Peyer's patch (tissue), 4 donors: ENCODE measurements around the gene IFT52. TPM values are rescaled to one million over a fixed set of nuclear protein-coding genes. Genes with fewer than 3 reads are reported as not detected.

Source experiments
- DNase-seq, 3 donors: peaks; one replicate each; pipeline ENCODE4 v3.0.0-alpha.2; 2017 to 2019
- H3K27ac ChIP-seq, 4 donors: fragments of 200-600 bp; sonication (generic); one replicate each; pipeline ENCODE4 v1.5.1; 2016 to 2019
- H3K27me3 ChIP-seq, 2 donors: fragments of 200-600 bp; sonication (generic); one replicate each; pipeline ENCODE4 v1.5.1; 2019
- H3K36me3 ChIP-seq, 3 donors: fragments of 200-600 bp; sonication (generic); one replicate each; pipeline ENCODE4 v1.5.1; 2016 to 2019
- H3K4me1 ChIP-seq, 4 donors: fragments of 200-600 bp; sonication (generic); one replicate each; pipeline ENCODE4 v1.5.1; 2016 to 2019
- H3K4me3 ChIP-seq, 4 donors: fragments of 200-600 bp; sonication (generic); 1 replicate in 3 of 4; 2 replicates in 1 of 4; pipeline ENCODE4 v1.5.1; 2016 to 2019; ENCODE audit warnings: mild to moderate bottlenecking in 1 of 4
- H3K9me3 ChIP-seq, 4 donors: fragments of 200-600 bp; sonication (generic); one replicate each; pipeline ENCODE4 v1.5.1; 2016 to 2019; ENCODE audit warnings: mild to moderate bottlenecking in 1 of 4
- POLR2A ChIP-seq, 2 donors: fragments of 450-650 bp; IDR thresholded peaks; one replicate each; pipeline ENCODE4 v1.5.1; 2017; ENCODE audit warnings: antibody characterized with exemption in 2 of 2, mild to moderate bottlenecking in 2 of 2, moderate library complexity in 2 of 2
- total RNA-seq, 4 donors: library from RNA; depleted of rRNA; stranded (reverse); fragments of >200 nt; gene quantifications; one replicate each; pipeline ENCODE4 v1.1.0, GENCODE V29; 2016
- TF ChIP-seq, protein P1 (sequence below), 6 experiments: fragments of 450-650 bp in 4 of 6; fragments of 200-600 bp in 2 of 6; sonication (generic) in 1 of 6; IDR thresholded peaks; one replicate each; pipeline ENCODE4 v1.5.1; 2017 to 2019; ENCODE audit warnings: antibody characterized with exemption in 6 of 6, mild to moderate bottlenecking in 3 of 6, moderate library complexity in 1 of 6

The IFT52 gene
- total RNA-seq, 4 donors from 2014 or later: 15.7 to 30.8 (median 17.0) TPM

DNA sequence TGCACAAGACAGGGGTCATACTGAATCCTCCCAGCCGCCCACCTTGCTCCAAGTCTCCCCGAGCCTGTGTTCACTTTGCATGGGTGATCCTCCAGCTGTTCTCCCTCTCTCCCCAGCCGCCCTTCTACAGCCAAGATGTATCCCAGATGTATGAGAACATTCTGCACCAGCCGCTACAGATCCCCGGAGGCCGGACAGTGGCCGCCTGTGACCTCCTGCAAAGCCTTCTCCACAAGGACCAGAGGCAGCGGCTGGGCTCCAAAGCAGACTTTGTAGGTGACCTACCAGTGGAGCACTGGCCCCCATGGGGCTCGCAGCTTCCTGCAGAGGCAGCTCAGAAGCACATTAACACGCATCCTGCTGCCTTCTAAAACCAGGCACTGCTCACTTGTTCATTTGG is 14.6 kb upstream of the IFT52 start:
- H3K4me1 ChIP-seq: no peaks in the 10 kb centered on the region
- H3K27me3 ChIP-seq: no peaks in the 10 kb centered on the region
- peaks cover 0 to 23% (median 0%) of the 10 kb centered on the region in 3 donors for H3K36me3 ChIP-seq
- H3K4me3 ChIP-seq: no peak overlapping the region
- no peak overlapping the region for H3K27ac ChIP-seq
- no peaks in the 10 kb centered on the region for H3K9me3 ChIP-seq
- no peak for DNase-seq
- TF ChIP-seq, protein P1, sequence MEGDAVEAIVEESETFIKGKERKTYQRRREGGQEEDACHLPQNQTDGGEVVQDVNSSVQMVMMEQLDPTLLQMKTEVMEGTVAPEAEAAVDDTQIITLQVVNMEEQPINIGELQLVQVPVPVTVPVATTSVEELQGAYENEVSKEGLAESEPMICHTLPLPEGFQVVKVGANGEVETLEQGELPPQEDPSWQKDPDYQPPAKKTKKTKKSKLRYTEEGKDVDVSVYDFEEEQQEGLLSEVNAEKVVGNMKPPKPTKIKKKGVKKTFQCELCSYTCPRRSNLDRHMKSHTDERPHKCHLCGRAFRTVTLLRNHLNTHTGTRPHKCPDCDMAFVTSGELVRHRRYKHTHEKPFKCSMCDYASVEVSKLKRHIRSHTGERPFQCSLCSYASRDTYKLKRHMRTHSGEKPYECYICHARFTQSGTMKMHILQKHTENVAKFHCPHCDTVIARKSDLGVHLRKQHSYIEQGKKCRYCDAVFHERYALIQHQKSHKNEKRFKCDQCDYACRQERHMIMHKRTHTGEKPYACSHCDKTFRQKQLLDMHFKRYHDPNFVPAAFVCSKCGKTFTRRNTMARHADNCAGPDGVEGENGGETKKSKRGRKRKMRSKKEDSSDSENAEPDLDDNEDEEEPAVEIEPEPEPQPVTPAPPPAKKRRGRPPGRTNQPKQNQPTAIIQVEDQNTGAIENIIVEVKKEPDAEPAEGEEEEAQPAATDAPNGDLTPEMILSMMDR (IDR thresholded peaks at IDR 0.05): no peak
- TF ChIP-seq POLR2A (IDR thresholded peaks at IDR 0.05): no peak

DNA sequence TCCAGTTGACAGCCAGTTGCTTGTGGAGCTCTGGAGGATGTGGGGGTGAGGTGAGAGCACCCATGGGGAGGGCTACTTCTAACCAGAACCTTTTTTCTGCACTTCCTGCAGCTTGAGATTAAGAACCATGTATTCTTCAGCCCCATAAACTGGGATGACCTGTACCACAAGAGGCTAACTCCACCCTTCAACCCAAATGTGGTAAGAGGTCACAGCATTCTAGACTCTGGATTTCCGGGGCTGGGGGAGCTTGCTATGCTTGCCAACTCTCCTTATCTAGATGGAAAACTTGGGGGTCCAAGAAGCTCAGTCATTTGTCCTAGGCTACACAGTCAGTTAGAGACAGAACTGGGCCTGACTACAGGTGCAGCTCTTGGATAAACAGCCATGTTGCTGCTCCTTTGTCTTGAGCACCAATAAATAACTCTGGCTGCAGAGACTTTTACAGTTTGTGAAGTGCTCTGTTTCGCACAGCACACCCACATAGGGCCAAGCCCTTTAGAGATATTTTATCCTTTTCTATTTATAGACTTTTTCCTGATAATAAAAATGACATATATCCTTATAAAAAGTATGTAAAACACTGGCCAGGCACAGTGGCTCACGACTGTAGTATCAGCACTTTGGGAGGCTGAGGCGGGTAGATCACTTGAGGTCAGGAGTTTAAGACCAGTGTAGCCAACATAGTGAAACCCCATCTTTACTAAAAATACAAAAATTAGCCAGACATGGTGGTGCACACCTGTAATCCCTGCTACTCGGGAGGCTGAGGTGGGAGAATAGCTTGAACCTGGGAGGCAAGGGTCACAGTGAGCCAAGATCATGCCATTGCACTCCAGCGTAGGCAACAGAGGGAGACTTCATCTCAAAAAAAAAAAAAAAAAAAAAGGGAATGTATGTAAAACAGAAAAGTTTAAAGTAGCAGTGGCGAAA is 10.6 kb upstream of the IFT52 start:
- Histone ChIP-seq H3K36me3 (peaks cover 0 to 31% (median 0%) of the 10 kb centered on the region in 3 donors), H3K4me1 (no peaks in the 10 kb centered on the region), H3K9me3 (no peaks in the 10 kb centered on the region), H3K27ac (no peak overlapping the region), H3K4me3 (no peak overlapping the region), H3K27me3 (no peaks in the 10 kb centered on the region)
- TF ChIP-seq, protein P1 (IDR thresholded peaks at IDR 0.05): no peak
- TF ChIP-seq POLR2A (IDR thresholded peaks at IDR 0.05): no peak
- no peak for DNase-seq

DNA sequence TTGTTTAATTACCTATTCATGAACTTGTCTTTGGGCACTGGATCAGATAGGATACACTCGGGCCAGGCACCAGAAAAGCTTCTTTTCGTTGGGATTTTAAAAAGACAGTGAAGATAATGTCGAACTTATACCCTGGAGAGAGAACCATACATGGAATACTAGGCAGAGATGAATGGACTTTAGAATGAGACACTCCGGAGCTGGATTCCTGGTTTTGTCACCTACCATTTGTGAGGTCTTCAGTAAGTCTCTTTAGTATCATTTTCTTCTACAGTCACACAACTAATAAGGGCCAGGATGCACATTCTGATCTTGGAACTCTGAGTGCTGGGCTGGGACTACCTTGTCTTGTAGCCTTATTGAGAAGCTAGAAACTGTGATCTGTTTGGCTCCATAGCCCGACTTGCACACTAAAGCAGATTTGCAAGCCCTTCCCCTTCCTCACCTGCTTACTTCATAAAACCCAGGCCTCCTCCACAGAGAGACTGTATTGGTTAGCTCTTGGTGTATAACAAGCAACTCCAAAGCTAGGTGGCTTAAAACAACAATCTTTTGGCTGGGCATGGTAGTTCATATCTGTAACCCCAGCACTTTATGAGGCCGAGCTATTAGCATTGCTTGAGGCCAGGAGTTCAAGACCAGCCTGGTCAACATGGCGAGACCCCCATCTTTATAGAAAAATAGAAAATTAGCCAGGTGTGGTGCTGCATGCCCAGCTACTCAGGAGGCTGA is 7.4 kb upstream of the IFT52 start:
- no peak overlapping the region for H3K27ac ChIP-seq
- no peak for DNase-seq
- H3K4me1 ChIP-seq: no peaks in the 10 kb centered on the region
- TF ChIP-seq, protein P1 (IDR thresholded peaks at IDR 0.05): no peak
- peaks cover 0 to 27% (median 0%) of the 10 kb centered on the region in 3 donors for H3K36me3 ChIP-seq
- H3K4me3 ChIP-seq: no peak overlapping the region
- no peaks in the 10 kb centered on the region for H3K9me3 ChIP-seq
- H3K27me3 ChIP-seq: no peaks in the 10 kb centered on the region

DNA sequence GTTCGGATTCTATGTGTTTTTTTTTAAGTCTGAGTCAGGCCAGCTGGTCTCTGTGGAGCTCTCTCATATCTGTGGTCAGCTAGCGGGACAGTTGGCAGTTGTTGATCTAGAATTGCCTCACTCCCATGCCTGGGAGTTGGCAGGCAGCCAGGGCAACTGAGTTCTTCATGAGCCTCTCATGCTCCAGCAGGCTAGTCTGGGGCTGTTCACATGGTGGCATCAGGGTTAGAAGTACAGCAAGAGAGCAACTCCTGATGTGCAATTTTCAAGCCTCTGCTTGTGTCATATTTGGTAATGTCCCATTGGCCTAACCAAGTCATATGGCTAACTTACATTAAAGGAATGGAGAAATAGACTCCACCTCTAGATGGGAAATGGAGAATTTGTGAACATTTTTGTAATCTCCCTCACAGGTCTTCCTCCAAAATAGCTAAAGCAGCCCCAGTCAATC is 6.7 kb upstream of the IFT52 start:
- Histone ChIP-seq H3K27ac (no peak overlapping the region), H3K27me3 (no peaks in the 10 kb centered on the region), H3K4me1 (no peaks in the 10 kb centered on the region), H3K4me3 (no peak overlapping the region), H3K9me3 (no peaks in the 10 kb centered on the region), H3K36me3 (peaks cover 0 to 27% (median 0%) of the 10 kb centered on the region in 3 donors)
- TF ChIP-seq POLR2A (IDR thresholded peaks at IDR 0.05): no peak
- TF ChIP-seq, protein P1 (IDR thresholded peaks at IDR 0.05): no peak
- DNase-seq: peak in 2 of 3 donors; percentile 18 to 54

DNA sequence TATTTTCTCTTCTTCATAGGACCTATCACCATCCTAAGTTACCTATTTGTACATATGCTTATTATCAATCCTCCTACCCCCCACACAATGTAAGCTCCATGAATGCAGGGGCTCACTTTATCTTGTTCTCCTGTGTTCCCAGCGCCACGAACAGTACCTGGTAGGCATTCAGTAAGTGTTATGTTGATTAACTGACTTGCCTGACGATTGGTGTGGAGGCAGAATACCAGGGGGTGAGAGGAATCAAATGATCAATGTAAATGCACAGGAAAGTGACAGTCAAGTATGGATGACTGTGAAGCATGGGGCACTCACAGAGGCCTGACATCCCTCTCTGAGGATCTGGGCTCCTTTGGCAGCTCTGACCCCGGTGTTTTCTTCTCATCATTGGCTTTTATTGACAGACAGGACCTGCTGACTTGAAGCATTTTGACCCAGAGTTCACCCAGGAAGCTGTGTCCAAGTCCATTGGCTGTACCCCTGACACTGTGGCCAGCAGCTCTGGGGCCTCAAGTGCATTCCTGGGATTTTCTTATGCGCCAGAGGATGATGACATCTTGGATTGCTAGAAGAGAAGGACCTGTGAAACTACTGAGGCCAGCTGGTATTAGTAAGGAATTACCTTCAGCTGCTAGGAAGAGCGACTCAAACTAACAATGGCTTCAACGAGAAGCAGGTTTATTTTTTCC is 6.1 kb upstream of the IFT52 start:
- no peaks in the 10 kb centered on the region for H3K27me3 ChIP-seq
- no peak overlapping the region for H3K4me3 ChIP-seq
- no peaks in the 10 kb centered on the region for H3K9me3 ChIP-seq
- H3K36me3 ChIP-seq: peaks cover 0 to 27% (median 0%) of the 10 kb centered on the region in 3 donors
- no peak for DNase-seq
- TF ChIP-seq POLR2A (IDR thresholded peaks at IDR 0.05): no peak
- TF ChIP-seq, protein P1 (IDR thresholded peaks at IDR 0.05): no peak
- H3K4me1 ChIP-seq: peaks cover 0 to 1% (median 0%) of the 10 kb centered on the region in 4 donors
- H3K27ac ChIP-seq: no peak overlapping the region
